Left lung (tissue), 10 donors: ENCODE data around the gene ICAM3. TPM values are rescaled to one million over a fixed set of nuclear protein-coding genes. Genes with fewer than 3 reads are reported as not detected.

Experiments
- ATAC-seq: fragments of 200-7000 bp; cut with Tn5 transposase; one replicate; pipeline ENCODE4 v1.9.1; 2020; ENCODE audit warnings: moderate library complexity
- DNase-seq, 4 donors: peaks; one replicate each; pipeline ENCODE4 v3.0.0-alpha.2; 2013 to 2020
- H3K27ac ChIP-seq, 2 donors: fragments of 200-600 bp; sonication (generic) in 1 of 2; one replicate each; pipeline versions ENCODE4 v1.5.0 to v1.8.0; 2020 to 2021
- H3K27me3 ChIP-seq, 2 donors: fragments of 200-600 bp; sonication (generic) in 1 of 2; one replicate each; pipeline versions ENCODE4 v1.5.0 to v1.8.0; 2020 to 2021
- H3K36me3 ChIP-seq, 2 donors: fragments of 200-600 bp; sonication (generic) in 1 of 2; one replicate each; pipeline versions ENCODE4 v1.5.0 to v1.8.0; 2020 to 2021
- H3K4me1 ChIP-seq, 2 donors: fragments of 200-600 bp; one replicate each; pipeline ENCODE4 v1.8.0; 2021
- H3K4me3 ChIP-seq, 2 donors: fragments of 200-600 bp; sonication (generic) in 1 of 2; one replicate each; pipeline versions ENCODE4 v1.5.0 to v1.8.0; 2020 to 2021; ENCODE audit warnings: mild to moderate bottlenecking in 1 of 2
- H3K9me3 ChIP-seq, 2 donors: fragments of 200-600 bp; sonication (generic) in 1 of 2; one replicate each; pipeline versions ENCODE4 v1.5.0 to v1.8.0; 2020 to 2021
- CTCF ChIP-seq, 2 donors: fragments of 200-600 bp; sonication (generic) in 1 of 2; IDR thresholded peaks; one replicate each; pipeline versions ENCODE4 v1.5.0 to v1.8.0; 2021; ENCODE audit warnings: antibody characterized with exemption in 2 of 2
- intact Hi-C, 2 donors: fragments of 100-400 bp; cut with DNase I; formaldehyde crosslinking; loops; one replicate each; pipeline versions ENCODE4 v1.11.2 to v1.14.2; 2022
- polyA plus RNA-seq, 6 donors: library from polyadenylated mRNA; unstranded; fragments of 120-200 nt; gene quantifications; one replicate each; pipeline ENCODE4 v1.2.1, GENCODE V29; 2013; ENCODE audit not compliant: insufficient read length in 6 of 6
- total RNA-seq, 2 donors: library from RNA; stranded (reverse); fragmentation: NEBNext Ultra II Directional; extraction: Animal tissue kit (Norgen Biotek cat#: 25700); gene quantifications; one replicate each; pipeline ENCODE4 v1.2.1, GENCODE V29; 2021
- donor health status: DM: no; HTN: yes; CAD: no.
- donor health status: DM: no; HTN: no; CAD: no.

The ICAM3 gene
- total and polyA plus RNA-seq, 8 donors = 8.8 to 44.8 (median 11.7) TPM

DNA sequence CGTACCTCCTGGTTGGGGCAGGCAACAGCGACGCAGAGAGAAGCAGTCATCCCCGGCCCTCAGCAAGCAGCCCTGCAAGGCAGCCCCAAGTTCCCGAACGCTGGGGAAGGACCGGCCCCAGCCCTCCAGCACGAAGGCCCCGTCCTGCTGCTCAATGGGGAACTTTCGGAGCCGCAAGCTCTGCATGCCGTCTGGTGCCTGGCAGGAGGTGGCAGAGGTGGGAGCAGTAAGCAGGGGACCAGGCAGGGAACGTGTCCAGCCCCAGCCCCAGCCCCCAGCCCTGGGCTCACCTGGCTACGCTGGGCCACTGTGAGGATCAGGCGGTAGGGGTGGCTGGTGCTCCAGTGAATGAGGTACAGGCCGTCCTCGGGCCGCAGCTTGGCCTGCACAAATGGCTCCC is 22.8 kb upstream of the ICAM3 start:
- ATAC-seq (no peak), DNase-seq (no peak)
- H3K36me3 ChIP-seq = peaks cover 0 to 100% of the 10 kb centered on the region in 2 donors
- no peaks in the 10 kb centered on the region for H3K4me1 ChIP-seq
- no peaks in the 10 kb centered on the region for H3K9me3 ChIP-seq
- H3K27ac ChIP-seq = no peak overlapping the region
- intact Hi-C loops = no loop called here
- H3K27me3 ChIP-seq = no peaks in the 10 kb centered on the region
- H3K4me3 ChIP-seq = no peak overlapping the region
- no peak for TF ChIP-seq CTCF (IDR thresholded peaks at IDR 0.05)

GRCh38 chr19:10361569-10362011 is 22.2 kb upstream of the ICAM3 start:
- Histone ChIP-seq H3K27ac (no peak overlapping the region), H3K9me3 (no peaks in the 10 kb centered on the region), H3K4me3 (no peak overlapping the region), H3K4me1 (no peaks in the 10 kb centered on the region), H3K36me3 (peaks cover 0 to 100% of the 10 kb centered on the region in 2 donors), H3K27me3 (no peaks in the 10 kb centered on the region)
- DNase-seq (no peak), ATAC-seq (no peak)
- intact Hi-C loops = no loop called here
- no peak for TF ChIP-seq CTCF (IDR thresholded peaks at IDR 0.05)

GRCh38 chr19:10356431-10356830 is 17.0 kb upstream of the ICAM3 start:
- no peaks in the 10 kb centered on the region for H3K9me3 ChIP-seq

DNA sequence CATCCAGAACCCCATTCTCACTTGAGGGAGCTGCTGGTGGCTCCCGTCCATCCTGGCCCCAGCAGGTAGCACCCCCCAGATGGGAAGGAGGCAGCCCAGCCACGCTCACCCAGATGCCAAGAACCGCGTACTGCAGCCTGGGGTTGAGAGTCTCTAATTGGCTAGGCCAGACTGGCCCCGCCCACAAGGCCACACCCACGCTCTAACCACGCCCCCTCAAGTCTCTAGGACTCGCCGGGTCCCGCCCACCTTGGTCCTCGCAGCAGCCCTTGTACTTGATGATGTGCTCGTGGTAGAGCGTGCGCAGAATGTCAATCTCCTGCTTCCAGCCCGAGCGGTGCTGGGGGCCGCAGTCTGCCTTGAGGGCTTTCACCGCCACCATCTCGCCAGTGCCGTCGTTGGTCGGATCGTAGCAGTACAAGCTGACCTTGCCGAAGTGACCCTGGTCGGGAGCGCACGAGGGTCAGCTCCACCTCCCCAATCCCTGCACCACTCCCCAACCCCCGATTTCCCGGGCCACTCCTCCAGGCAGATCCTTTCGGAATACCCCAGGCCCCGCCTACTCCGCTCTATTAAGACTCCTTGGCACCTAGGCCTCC is 14.5 kb upstream of the ICAM3 start:
- intact Hi-C loops = no loop called here
- TF ChIP-seq CTCF (IDR thresholded peaks at IDR 0.05) = no peak
- H3K36me3 ChIP-seq = peaks cover 0 to 99% of the 10 kb centered on the region in 2 donors
- ATAC-seq = no peak
- H3K27me3 ChIP-seq = no peaks in the 10 kb centered on the region
- peak in 1 of 4 donors; percentile 45 for DNase-seq
- H3K4me3 ChIP-seq = no peak overlapping the region
- no peak overlapping the region for H3K27ac ChIP-seq
- H3K4me1 ChIP-seq = no peaks in the 10 kb centered on the region
- no peaks in the 10 kb centered on the region for H3K9me3 ChIP-seq

More at GRCh38 chr19:10356431-10356830, 17.0 kb upstream of the ICAM3 start:
- no peaks in the 10 kb centered on the region for H3K27me3 ChIP-seq
- intact Hi-C loops = no loop called here
- H3K4me1 ChIP-seq = no peaks in the 10 kb centered on the region
- peaks cover 0 to 100% of the 10 kb centered on the region in 2 donors for H3K36me3 ChIP-seq
- no peak for DNase-seq
- no peak for TF ChIP-seq CTCF (IDR thresholded peaks at IDR 0.05)
- H3K4me3 ChIP-seq = no peak overlapping the region
- ATAC-seq = no peak
- no peak overlapping the region for H3K27ac ChIP-seq

- no peak overlapping the region for H3K27ac ChIP-seq
- H3K4me3 ChIP-seq = no peak overlapping the region
- H3K27me3 ChIP-seq = no peaks in the 10 kb centered on the region
- peaks cover 0 to 90% of the 10 kb centered on the region in 2 donors for H3K36me3 ChIP-seq
- ATAC-seq (peak; percentile 24), DNase-seq (peak in 1 of 4 donors; percentile 55)
- no peak for TF ChIP-seq CTCF (IDR thresholded peaks at IDR 0.05)
- no peaks in the 10 kb centered on the region for H3K4me1 ChIP-seq
- H3K9me3 ChIP-seq = no peaks in the 10 kb centered on the region
- intact Hi-C loops = no loop called here
These were observed 13.6 kb upstream of the ICAM3 start for GRCh38 chr19:10352764-10353671.
